GM12873 (cell line): ENCODE data around the gene KCNAB2.

ENCODE experiments used
- CTCF ChIP-seq: IDR thresholded peaks from 2 replicates; pipeline ENCODE4 v1.5.1; 2012; ENCODE audit warnings: low read depth, mild to moderate bottlenecking, moderate library complexity, low read length, control low read depth; ENCODE audit not compliant: insufficient read depth; ENCODE audit errors: missing control alignments

KCNAB2 gene

GRCh38 chr1:6101826-6102531 lies 56.3 kb downstream of the KCNAB2 start:
- no peak for TF ChIP-seq CTCF

- no peak for TF ChIP-seq CTCF
These were observed 56.8 kb downstream of the KCNAB2 start for GRCh38 chr1:6102532-6102845.

- TF ChIP-seq CTCF, result no peak
These were observed 57.6 kb downstream of the KCNAB2 start for GRCh38 chr1:6103111-6103853.

DNA sequence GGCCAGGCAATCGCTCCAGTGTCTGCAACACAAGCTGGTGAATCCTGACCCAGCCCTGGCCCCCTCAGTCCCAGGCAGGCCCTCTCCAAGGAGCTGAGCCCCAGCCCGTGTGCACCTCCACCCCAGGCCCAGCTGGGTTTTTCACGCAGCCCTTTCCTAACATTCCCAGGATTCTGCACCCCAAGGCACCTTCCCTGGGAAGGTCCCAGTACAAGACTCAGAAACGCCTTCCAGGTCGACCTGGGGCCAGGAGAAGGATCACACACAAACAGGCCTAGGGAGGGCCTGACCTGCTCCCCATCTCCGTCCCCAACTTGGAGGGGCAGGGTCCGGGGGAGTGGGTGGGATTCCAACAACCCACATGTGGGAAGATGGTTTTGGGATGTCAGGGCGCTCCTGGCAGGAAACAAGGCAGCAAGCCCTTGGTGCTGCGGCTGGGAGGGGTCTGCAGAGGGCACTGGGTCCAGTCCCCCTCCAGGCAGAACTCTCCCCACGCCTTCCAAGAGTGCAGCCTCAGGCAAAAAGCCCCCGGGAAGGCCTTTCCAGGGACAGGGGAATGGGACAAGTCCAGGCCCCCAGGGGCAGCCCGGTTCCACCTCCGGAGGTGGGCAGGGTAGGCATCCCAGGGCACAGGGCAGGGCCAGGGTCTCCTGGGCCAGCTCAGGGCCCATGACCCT lies 58.3 kb downstream of the KCNAB2 start:
- no peak for TF ChIP-seq CTCF

DNA sequence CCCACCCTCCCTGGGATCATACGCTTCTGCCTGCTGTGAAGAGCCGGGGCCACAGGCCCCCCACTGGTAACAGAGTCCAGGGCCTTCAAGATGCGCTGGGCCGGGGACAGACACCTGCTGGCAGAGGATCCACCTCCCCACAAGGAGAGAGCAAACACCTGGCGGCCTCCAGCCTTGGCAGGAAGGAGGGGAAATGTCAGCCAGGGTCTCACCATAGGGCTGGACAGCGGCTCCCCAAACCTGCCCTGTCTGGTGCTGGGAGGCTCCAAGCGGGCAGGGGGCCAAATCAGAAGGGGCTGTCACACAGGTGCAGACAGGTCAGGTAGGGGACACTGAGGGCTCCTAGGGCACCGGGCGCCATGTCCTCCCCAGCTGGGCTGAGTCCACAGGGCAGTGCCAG lies 58.9 kb downstream of the KCNAB2 start:
- no peak for TF ChIP-seq CTCF

GRCh38 chr1:6105218-6105679 lies 59.6 kb downstream of the KCNAB2 start:
- peak; percentile 9 for TF ChIP-seq CTCF

DNA sequence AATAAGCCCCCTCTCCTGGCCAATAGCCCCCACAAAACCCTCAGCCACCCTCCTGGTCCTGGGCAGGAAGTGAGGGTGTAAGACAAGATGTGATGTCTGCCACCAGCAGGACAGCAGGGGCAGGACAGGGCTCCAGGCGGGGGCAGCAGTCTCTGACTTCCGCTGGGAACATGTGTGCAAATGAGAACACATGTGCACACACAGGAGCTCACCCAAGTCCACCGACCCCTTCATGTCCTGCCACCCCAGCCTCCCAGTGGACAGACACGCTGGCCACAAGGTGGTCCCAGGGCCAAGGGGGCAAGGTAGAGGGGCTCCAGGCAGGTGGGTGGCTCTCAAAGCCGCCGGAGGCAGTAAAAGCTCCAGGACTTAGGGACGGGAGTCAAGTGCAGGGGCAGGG lies 60.1 kb downstream of the KCNAB2 start:
- no peak for TF ChIP-seq CTCF
